VCaP (cell line): ENCODE data around the gene FAM200B.
"Not testable (repeated sequence)": the region's sequence is repeated elsewhere in the genome, so short reads cannot be mapped to it uniquely, and the experiment has no call there.

Source experiments
- H3K27ac ChIP-seq: fragments of 450-650 bp; 2 replicates; pipeline ENCODE4 v1.5.1; 2017
- CTCF ChIP-seq: fragments of 450-650 bp; conservative IDR thresholded peaks from 2 replicates; pipeline ENCODE4 v1.5.1; 2017; ENCODE audit warnings: mild to moderate bottlenecking, moderate library complexity

FAM200B gene

DNA sequence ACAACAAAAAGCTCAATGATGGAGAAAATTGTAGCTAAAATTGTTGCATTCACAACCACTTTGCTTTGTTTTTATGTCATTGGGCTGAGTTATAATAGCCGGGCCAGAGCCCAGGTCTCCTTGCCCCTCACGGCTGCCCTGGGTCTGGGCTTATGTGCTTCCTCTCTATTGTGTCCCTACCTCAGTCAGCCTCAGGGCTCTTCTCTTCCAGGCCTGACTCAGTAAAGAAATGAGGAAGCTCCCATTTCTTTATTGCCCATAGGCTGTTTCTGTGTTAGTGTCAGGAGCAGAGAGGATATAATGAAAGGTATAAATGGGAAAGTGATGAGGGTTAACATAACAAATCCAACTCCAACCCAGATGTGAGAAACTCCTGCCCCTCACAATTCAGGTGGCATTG lies 39.2 kb downstream of the FAM200B start:
- no peak for TF ChIP-seq CTCF
- no peak overlapping the region for H3K27ac ChIP-seq

DNA sequence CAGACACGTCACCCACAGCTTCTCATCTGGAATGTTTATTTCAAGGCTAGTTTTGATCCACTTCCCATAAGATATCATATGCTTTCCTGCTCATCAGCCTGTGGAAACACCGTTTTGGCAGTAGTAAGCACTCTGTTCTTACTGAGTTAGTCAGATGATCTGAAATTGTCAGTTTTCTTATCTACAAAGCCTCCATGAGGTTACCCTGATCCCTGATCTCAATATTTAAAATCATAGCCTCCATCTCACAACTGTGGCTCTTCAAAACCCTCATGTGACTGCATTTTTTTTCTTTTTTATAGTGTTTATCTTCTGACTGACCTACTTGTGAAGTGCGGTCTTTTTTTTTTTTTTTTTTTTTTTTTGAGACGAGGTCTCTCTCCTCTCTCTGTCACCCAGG lies 44.0 kb downstream of the FAM200B start:
- TF ChIP-seq CTCF, result no peak

DNA sequence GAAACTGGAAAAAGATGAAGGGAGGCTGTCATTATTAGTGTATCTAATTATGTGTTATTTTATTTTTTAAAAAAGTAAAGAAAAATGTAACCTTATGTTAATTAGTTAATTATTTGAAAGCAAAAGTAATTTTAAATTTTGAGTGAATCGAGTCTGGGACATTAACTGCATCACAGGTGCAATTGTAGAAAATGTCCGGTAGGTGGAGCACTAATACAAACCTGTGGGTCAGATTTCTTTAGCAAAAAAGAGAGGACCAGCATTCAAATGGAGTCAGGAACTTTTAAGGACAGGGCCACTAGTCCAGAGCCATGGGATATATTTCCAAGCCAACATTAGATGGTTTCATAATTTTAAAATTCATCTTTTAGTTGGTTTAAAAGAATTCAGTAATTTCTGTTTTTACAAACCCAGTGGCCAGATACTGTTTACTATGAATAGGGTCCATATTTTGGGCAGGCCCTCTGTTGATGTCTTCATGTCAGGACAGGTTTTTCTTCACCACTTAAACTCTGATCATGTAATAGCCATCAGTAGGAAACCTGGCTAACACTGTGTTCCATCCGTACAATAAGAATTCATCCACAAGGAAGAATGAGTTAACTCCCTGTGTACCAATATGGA lies 48.4 kb downstream of the FAM200B start:
- H3K27ac ChIP-seq, result no peak overlapping the region
- peak; percentile 90 for TF ChIP-seq CTCF

More for the DNA sequence above, 44.0 kb downstream of the FAM200B start:
- peak overlapping the region; percentile 61 for H3K27ac ChIP-seq

GRCh38 chr4:15733061-15733460 lies 51.4 kb downstream of the FAM200B start:
- H3K27ac ChIP-seq, result not testable (repeated sequence)

GRCh38 chr4:15735536-15735935 lies 53.9 kb downstream of the FAM200B start:
- no peak overlapping the region for H3K27ac ChIP-seq
- no peak for TF ChIP-seq CTCF

- H3K27ac ChIP-seq, result no peak overlapping the region
- TF ChIP-seq CTCF, result no peak
Measured at GRCh38 chr4:15736514-15737050, 55.0 kb downstream of the FAM200B start.

DNA sequence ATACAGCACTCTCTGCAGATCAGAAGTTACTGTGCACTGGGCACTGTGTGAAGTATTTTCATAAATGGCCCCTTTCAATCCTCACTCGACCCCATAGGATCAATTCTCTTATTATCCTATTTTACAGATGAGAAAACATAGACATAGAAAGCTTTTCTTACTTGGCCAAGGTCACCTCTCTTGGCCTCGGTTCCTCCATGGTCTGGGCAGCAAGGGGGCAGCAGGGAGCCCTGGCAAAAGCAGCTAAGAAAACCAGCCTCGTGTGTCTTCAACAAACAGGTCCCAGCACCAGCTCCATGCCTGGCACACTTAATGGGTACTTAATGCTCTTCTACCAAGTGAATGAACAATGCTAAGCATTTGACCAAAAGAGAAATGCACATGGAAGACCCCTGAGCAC lies 55.6 kb downstream of the FAM200B start:
- no peak for TF ChIP-seq CTCF
- H3K27ac ChIP-seq, result no peak overlapping the region

DNA sequence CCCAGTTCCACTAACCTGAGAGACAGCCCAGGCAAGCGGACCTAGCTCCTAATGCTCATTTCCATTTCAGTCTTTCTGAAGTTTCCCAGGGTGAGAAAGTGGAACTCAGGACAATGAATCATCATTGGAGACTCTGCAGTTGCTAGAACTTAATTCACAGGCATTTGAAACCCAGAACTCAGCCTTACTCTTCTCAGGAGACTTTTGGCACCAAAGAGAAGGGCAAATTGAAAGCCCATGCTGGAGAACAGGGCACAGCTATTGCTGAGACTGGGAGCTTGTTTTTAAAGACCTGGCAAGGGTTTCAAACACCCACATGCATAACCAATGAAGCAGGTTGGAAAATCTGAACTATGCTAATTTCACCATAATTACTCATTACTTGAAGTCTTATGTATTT lies 57.2 kb downstream of the FAM200B start:
- TF ChIP-seq CTCF, result no peak

More for the DNA sequence above, 57.2 kb downstream of the FAM200B start:
- no peak overlapping the region; the same call in 1 of the 2 replicates for H3K27ac ChIP-seq
